ENCODE measurements around the gene IFNAR1. TPM values are rescaled to one million over a fixed set of nuclear protein-coding genes. Genes with fewer than 3 reads are reported as not detected.

The IFNAR1 gene
- total and polyA plus RNA-seq, 2 donors (not counting 3 experiments of a cell fraction or from before 2014, with no cell fraction given): 16.2 to 47.8 TPM

DNA sequence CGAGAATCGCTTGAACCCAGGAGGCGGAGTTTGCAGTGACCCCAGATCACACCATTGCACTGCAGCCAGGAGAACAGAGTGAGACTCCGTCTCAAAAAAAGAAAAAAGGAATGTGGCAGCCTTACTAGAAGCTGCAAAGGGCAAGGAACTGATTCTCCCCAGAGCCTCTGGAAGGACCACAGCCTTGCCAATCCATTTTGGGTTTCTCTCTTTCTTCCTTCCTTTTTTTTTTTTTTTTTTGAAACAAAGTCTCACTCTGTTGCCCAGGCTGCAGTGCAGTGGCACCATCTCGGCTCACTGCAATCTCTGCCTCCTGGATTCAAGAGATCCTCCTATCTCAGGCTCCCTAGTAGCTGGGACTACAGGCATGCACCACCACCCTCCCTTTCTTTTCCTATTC, 68.6 kb downstream of the IFNAR1 start:
- Histone ChIP-seq H3K79me2 (ENCODE audit: control insufficient read depth, insufficient read depth, low read length) (no peaks in the 10 kb centered on the region), H3K4me3 (replicated peaks in 1 of 3; ENCODE audit: insufficient read depth in 1 of 3, low read depth in 1 of 3, low read length in 3 of 3) (no peak overlapping the region), H3K27me3 (ENCODE audit: control insufficient read depth in 2 of 2, insufficient read depth in 2 of 2, low read length in 2 of 2) (no peaks in the 10 kb centered on the region), H3K27ac (ENCODE audit: insufficient read depth, low read depth, low read length) (no peak overlapping the region), H3K4me1 (ENCODE audit: control insufficient read depth, extremely low read depth, insufficient read depth, low read length) (no peaks in the 10 kb centered on the region), H4K20me1 (replicated peaks; ENCODE audit: control insufficient read depth, extremely low read depth, insufficient read depth, low read length) (no peaks in the 10 kb centered on the region), H3K4me2 (ENCODE audit: insufficient read depth, low read length) (no peak overlapping the region), H3K36me3 (ENCODE audit: control insufficient read depth in 2 of 2, extremely low read depth in 1 of 2, insufficient read depth in 2 of 2, low read length in 2 of 2) (no peaks in the 10 kb centered on the region), H2AFZ (ENCODE audit: low read depth, low read length) (no peak overlapping the region), H3K9me1 (replicated peaks; ENCODE audit: control insufficient read depth, extremely low read depth, insufficient read depth, low read length) (no peaks in the 10 kb centered on the region), H3K9ac (replicated peaks; ENCODE audit: extremely low read depth, insufficient read depth, low read length) (no peak overlapping the region), H3K9me3 (replicated peaks; ENCODE audit: control insufficient read depth, insufficient read depth, low read length) (no peaks in the 10 kb centered on the region)
- FAIRE-seq (no peak), DNase-seq (ENCODE audit: low read depth, low spot score) (no peak)
- no TSS peak for BruUV-seq (replicated peaks)
- dilution Hi-C loops (cut with MboI; ENCODE audit: extremely low pct_ligation_motif_present, low sequenced_read_pairs) (no loop called here), intact Hi-C loops (cut with micrococcal nuclease) (no loop called here)
- CTCF ChIA-PET: interaction anchor here (0.7 to 1.0 kb wide), 3 partner anchors 32 to 45 kb away, joined by 3 to 4 read pairs (median 3); no protein-coding TSS in a partner anchor
- POLR2A ChIA-PET: interaction anchor here (0.6 kb wide), 1 partner anchor 161 kb away, joined by 5 read pairs; no protein-coding TSS in a partner anchor
- TF ChIP-seq CTCF (IDR thresholded peaks at IDR 0.05; ENCODE audit: extremely low read depth in 1 of 2, insufficient read depth in 1 of 2, low read depth in 1 of 2, low read length in 2 of 2) (no peak), JUN (IDR thresholded peaks at IDR 0.05; ENCODE audit: borderline replicate concordance, insufficient read depth, insufficient read length, low read depth) (no peak), EZH2 (IDR thresholded peaks at IDR 0.05; ENCODE audit: borderline replicate concordance, low read depth, low read length, severe bottlenecking) (no peak), MAX (IDR thresholded peaks at IDR 0.05; ENCODE audit: insufficient read depth, insufficient read length) (no peak), GATA2 (IDR thresholded peaks at IDR 0.05; ENCODE audit: insufficient read depth, insufficient read length, low read depth, low read length) (no peak), POLR2AphosphoS5 (IDR thresholded peaks at IDR 0.05; ENCODE audit: insufficient read depth, low read depth, low read length) (no peak), POLR2A (IDR thresholded peaks at IDR 0.05; ENCODE audit: low read depth, low read length) (no peak), MYC (IDR thresholded peaks at IDR 0.05; ENCODE audit: low read depth, low read length) (no peak), FOS (IDR thresholded peaks at IDR 0.05; ENCODE audit: borderline replicate concordance, insufficient read depth, low read length) (no peak)
